DMS53 treated with DMSO at 0.1 percent for 48 hours (cell line): ENCODE results near the gene RNF141.

Experiments used
- DNase-seq: peaks from one replicate; lab custom pipeline; 2025; ENCODE audit not compliant: unreplicated experiment; lab: John Stamatoyannopoulos, UW

Gene RNF141, protein sequence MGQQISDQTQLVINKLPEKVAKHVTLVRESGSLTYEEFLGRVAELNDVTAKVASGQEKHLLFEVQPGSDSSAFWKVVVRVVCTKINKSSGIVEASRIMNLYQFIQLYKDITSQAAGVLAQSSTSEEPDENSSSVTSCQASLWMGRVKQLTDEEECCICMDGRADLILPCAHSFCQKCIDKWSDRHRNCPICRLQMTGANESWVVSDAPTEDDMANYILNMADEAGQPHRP

DNA sequence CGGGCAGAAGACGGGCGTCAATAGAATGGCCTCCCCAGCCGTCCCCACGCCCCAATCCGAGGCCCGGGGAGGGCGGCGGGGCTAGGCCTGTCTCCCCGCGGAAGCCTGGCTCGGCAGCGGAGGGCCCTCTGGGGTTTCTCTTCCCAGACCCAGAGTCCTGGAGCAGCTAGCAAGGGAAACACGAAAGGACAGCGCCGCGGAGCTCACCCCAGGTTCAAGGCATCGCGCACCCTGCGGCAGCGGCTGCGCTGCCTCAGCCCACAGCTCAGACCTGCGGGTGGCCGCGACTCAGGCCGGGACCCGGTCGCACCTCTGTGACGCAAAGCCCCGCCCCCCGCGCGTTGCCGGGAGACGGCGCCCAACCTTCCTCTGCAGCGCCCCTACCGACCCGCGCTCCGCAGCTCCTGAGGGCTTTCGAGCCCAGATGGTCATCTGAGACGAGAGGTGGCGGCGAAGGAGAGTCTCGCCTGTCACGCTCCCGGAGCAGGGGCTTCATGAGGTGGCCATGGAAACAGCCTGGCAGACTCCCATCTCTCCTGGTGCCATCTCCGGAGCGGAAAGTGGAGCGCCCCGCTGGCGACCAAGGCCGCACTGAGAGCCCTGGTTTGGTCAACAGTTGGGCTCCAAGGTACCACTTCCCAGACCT, at the start of gene RNF141:
Gene RNF141 (minus strand): TSS at position 273 of the 646 bp plus-strand sequence. CDS start 7,029 bp downstream, outside the sequence.
- peak; percentile 86 for DNase-seq

DNA sequence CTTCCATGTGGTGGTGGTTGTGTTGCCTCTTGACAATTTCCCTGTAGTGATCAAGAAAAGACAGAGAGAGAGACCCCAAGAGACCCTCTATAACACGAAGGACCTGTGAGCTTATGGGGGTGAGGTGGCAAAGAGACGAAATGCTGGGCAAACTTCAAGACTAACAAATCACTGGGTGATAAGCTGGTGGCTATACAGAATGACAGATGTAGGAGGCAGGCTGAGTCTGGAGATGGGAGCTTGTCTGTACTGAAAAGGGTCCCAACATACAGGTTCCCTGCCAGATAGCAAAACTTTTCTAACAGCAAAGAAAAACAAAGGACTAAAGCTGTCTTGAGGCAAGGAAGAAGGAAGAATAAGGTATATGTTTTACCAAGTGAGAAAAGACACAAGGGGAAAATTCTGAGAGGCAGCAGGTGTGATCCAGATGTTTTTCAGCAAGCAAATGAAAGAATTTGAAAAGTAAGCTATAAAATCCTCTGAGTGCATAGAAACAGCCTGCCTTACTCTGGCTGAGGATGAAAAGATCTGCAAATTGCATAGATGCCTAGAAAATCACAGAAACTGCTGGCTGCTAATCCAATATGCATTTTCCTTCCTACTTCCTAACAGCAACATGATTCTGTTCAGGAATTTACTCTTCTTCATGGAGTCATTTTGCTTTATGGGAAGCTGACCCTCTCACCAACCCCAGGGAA, 49.4 kb upstream of the RNF141 start:
- no peak for DNase-seq

DNA sequence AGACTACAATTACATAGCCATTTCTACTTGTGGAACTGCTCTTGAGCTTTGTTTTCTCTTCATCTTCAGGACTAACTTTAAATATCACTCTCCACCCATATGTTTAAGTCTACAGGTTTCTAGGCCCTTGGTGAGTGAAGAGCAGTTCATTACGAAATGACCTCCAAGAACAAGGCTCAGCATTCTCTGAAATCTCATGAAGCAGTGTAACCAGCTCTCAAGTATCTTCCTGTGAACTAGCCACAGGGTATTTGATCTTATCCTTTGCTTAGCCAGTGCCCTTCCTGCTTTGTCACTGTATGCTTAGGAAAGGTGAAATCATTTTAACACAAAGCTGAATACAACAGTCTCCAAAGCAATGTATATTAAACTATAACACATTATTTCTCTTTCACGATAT, 47.9 kb upstream of the RNF141 start:
- DNase-seq: no peak

DNA sequence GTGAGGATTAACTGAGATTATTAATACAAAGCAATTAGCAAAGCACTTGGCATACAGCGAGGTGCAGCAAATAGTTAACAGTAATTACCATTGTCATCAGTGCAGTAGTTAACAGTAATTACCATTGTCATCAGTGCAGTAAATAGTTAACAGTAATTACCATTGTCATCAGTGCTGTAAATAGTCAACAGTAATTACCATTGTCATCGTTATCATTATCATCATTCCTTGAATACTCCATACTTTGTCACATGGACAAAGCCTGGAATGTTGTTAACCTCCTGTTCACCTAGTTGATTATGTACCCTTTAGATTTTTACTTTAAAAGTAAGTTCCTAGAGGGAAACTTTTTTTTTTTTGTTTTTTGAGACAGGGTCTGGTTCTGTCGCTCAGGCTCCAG, 47.0 kb upstream of the RNF141 start:
- DNase-seq: no peak

DNA sequence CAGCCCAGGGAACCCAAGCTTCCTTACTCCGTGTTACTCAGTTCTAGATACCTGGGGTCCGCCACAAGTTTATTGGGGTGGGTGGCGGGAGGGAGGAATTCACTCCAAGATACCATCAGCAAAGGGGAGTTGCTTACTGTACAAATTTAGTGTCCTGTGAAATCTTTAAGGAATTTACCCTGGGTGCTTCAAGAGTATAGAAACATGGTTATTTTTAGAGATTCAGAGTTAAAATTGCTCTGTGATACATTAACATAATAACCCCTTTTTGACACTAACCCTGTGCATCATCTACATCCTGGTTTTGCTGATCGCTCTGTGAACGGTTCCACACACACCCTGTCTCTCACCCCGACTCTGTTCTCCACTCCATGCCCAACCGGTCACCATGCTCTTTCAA, 46.4 kb upstream of the RNF141 start:
- DNase-seq: no peak

DNA sequence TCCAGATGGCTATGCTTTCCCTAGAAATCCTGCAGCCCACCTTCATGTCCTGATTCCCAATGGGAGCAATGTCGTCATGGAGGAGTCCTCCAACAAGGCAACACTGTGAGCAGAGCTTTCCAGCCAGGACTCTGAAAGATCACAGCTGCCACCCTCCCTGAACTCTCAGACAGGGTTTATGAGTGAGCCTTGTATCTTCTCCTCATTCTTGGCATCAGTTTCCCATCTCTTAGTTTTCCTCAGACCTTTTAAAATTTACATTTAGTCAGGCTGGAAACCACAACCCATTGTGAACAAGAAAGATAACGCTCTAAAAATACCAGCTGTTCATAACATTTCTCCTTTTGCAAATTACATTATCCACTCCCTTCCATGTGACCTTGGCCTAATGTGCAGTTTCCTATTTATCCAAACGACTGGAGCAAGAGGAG, 43.1 kb upstream of the RNF141 start:
- DNase-seq: no peak

DNA sequence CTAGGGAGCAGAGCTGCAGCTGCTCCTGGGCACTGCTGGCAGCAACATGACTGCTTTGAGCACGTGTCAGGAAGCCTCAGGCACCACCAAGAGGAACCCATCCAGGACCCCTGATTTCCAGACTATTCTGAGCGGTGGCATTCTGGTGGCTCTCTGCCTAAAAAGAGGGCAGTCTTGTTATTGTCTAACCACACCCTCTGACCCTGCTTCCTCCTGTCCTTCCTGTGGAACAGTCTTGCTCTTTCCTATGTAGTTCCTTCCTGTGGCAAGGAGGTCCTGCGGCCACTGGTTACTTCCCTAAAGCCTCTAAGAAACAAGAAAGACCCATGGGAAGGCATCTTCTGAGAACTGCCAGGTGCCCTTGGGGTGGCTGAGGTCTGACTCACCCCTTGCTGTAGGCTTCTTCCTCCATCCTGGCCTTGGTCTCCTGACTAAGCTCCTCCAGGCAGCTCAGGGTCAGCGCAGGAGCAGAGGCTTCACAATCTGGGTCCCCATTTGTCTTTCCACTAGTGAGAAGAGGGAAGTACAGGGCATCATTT, 40.6 kb upstream of the RNF141 start:
- no peak for DNase-seq

DNA sequence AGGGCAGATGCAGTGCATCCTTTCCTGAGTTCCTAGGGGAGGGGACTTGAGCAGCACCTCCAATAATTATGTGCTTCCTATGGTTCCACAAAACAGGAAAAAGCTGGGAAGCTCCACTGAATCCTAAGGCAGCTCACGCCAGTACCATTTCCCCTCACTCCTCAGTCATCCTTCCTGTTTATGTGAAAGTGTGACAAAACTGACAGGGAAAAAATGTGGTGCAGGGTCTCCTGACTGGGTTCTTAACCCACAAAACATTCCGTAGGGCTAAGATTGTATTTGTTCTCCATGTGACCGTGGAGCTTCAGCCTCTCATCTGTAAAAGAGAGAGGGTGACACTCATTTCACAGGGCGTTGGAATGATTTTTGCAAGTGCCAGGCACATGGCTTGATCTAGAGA, 39.6 kb upstream of the RNF141 start:
- DNase-seq: no peak

DNA sequence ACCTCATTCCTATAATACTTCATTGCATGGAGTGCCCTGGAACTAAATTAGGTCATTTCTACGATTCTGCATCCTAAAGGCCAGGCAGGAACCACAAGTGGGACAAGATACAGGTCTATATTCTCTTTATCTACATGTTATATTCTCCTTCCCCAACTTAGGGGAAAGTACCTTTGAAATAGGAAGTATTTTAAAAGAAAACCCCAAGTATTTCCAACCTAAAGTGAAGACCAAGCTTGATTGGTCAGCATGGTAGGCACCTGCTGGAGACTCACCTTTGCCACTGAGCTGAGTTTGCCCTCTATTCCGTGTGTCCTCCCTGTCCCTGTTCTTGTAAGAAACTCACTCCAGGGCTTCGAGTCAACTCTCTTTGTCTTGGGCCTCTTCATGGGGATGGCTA, 38.7 kb upstream of the RNF141 start:
- no peak for DNase-seq

DNA sequence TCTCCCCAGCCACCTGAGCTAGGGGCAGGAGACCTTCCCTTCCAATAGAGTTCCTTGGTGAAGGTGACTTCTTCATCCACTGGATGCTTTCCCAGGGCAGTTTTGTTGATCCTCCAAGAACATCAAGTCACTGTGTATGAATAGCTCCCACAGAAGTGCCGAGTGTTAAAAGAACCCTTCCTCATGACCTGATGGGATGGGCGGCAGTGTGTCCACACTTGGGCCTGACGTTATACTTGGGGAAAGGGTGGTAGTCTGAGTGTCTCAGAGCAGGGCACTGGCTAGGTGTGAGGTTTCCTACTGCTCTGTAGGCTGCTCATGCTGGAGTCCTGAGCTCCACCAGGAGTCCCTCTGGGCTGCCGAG, 35.0 kb upstream of the RNF141 start:
- no peak for DNase-seq

DNA sequence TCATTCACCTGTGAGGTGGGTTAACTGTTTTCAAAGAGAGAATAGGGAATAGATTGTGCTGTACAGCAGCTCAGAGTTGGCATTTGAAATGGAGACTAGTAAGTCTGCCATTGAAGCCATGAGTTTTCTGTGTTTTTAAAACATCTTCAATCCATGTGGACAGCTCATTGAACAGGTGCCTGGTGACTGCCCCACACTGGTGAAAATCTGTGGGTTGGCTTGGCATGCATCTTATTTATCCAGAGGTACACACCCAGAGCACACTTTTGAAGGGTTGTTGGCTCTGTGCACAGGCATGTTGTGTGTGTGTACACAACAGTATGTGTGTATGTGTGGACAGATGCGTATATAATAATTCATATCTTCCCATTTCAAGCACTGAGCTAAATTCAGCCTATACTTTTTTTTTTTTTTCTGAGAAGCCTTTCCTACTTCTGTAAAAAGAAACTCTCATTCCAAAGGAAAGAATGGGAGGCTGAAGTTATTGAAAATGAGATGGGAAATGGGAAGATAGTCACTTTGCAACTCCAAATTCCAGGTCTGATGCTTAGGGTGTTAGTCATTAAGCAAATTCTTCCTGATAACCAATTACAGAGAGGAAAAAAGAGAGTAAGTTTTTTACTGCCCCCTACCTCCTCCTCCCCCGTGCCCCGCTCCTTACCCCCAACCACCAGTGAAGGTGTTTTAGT, 34.5 kb upstream of the RNF141 start:
- DNase-seq: no peak

DNA sequence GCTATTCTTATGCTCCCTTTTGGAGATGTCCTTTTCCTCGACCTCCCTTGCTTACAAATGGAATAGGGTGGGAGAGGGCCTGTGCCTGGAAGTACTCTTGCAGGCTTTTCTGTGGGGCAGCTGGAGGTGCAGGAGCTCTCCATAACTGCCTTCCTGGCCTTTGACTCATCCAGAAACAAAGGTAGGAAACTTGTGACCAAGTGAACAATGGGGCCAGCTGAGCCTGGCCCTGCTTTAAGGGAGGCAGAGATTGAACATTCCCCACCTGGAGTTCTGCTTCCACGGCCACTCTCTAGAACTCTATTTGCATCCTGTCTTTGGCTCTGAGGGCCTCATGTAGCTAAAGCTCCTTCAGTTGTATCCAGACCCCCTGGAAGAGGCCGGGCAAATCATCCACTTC, 32.6 kb upstream of the RNF141 start:
- no peak for DNase-seq

DNA sequence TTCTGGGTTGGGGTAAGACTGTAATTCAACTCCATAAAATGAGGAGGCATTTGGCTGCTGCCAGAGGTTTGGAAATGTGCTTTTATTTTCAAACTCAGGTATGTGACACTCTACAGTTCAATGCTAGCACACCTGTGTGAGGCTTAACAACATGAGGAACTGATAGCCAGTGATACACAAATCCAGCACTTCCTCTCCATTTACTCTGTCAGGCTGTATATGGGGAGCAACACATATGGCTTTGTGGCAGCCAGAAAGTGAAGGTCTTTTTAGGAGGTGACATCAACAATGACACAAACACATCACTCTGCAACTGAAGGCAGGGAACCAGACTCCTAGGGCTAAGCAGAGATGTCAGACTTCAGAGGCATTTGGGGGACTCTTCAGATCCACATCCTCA, 32.0 kb upstream of the RNF141 start:
- DNase-seq: no peak

DNA sequence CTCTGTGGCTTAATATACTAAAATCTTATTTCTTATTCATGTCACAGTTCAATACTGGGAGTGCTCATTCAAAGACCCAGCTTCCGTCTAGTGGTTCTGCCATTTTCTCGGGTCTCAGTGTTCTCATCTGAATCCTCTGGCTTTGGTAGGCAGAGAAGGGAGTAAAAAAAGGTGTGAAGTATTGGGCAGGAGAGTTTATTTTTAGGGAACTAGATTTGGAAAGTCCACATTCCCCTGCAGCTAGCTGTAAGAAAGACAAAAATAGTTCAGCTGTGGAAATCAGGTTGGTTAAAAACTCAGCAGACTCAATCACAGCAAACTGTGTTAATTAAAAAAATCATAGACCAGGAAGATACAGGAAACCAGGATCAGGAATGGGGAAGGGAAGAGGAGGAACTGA, 31.5 kb upstream of the RNF141 start:
- DNase-seq: no peak

DNA sequence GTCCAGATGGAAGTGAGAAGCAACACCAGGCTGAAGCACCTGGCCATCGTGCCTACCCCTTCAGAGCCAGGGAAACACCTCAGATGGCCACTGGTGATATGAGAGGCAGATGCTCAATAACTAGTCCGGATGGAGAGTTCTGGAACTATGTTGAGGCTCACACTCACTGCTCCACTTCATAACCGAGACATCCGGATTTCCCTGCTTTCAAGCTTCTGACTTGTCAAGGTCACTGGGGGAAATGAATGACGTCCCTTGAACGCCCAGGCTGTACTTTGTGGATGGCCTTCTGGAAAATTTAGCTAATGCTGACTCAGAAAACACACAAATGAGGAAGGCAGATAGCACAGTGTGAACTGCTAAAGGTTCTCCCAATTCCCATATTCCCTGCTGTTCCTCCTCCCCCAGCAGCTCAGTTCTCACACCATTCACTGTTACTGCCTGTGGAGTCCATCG, 27.5 kb upstream of the RNF141 start, which contains the start of gene LYVE1:
Gene LYVE1 (minus strand): TSS at position 180 of the 456 bp plus-strand sequence. CDS start 133 bp downstream, at position 47.
- DNase-seq: no peak

DNA sequence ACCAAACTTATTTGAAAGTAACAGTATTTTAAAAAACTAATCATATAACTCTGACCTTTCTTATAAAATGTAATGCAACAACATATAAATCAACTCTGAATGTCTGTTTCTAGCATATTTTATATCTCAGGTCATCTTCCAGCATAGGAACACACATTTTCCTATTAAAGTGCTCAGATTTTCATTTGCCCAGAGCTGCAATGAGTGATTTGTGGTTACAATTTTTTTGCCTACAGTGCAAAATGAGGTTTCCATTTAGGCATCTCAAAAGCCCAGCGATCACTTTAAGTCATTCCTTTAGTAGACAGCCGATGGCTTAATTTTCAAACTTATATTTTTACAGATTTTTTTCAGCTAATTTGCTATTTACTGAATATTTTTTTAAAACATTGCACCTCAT, 26.5 kb upstream of the RNF141 start:
- DNase-seq: no peak

DNA sequence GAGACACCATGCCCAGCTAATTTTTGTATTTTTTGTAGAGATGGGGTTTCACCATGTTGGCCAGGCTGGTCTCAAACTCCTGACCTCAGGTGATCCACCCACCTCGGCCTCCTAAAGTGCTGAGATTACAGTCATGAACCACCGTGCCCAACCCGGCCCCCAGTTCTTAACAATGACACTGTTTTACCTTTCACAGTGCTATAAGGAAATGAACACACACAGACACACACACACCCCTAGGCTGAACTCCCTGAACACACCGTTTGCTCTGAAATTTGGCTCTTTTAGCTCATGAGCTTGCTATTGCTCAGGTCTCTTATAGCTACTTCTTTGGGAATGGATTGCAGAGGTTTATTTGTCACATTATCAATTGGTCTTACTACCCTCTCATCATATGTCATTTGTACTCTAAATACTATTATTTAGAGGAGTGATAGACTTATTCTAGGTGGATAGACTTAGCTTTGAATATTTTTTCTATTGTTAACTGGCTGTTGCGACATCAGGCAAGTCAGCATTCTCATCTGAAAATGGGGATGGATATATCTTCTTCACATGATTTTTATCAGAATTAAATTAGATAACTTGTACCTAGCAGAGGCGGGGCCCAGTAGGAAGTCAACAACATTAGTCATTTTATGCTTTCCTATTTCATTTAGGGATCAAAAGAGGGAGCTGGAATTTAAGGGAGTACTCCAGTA, 25.4 kb upstream of the RNF141 start:
- no peak for DNase-seq

DNA sequence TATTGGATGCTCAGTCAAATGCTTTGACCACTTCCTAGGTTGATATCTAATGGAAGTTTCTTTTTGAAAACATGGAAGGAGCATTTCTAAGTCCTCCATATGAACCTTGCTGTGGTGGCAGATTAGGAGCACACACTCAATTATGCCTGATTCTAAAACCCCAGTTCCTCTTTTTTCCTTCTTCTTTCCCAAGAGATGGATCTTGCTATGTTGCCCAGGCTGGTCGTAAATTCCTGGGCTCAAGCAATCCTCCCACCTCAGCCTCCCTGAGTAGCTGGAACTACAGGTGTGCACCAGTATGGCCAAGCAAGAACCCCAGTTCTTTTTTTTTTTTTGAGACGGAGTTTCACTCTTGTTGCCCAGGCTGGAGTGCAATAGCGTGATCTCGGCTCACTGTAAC, 24.5 kb upstream of the RNF141 start:
- no peak for DNase-seq

DNA sequence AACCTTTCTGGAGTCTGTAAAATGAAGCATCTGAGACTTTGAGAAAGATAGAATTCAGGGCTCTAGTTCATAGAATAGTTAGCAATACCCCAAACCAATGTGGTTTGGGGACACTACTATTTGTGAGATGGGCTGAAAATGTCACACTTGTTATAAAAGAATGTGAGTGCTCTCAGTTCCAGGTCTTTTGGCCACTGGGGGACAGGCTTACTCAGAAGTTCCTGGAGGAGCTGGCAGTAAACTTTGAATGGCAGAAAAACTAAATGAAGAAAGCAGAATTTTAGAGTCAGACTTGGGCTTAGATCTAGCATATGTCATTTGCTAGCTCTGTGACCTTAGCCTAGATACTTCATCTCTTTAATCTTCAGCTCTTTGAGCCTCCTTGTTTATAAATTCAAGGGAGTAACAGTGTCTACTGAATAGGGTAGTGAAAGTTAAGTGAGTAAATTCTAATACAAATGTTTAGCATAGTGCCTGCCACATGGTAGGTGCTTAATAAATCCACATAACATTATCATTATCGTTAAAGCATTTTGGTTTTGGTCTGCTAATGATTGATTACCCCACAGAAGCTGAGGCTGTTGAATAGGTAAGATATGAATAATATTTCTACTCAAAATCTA, 23.8 kb upstream of the RNF141 start:
- no peak for DNase-seq

DNA sequence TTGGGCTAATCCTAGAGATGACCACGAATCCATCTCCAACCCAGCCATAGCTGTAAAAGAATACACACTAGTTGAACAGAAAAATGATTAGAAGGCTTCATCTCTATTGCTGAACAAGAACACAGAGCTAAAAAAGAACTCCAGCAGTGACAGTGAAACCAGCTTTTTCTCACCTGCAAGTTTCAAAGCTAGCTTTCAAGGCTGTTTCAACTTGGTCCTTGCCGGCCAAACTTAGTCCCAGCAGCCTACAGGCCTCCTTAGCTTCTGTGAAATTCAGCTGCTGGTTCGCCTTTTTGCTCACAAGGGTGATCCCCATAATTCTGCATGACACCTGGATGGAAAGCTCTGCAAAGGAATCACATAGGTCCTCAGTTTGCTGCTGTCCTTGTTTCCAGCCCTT, 23.0 kb upstream of the RNF141 start:
- no peak for DNase-seq
